VCaP (cell line): ENCODE results near the gene UAP1L1.

Experiments
- H3K27ac ChIP-seq: fragments of 450-650 bp; 2 replicates; pipeline ENCODE4 v1.5.1; 2017
- TF ChIP-seq, protein P1 (sequence below): fragments of 450-650 bp; conservative IDR thresholded peaks from 2 replicates; pipeline ENCODE4 v1.5.1; 2017; ENCODE audit warnings: mild to moderate bottlenecking, moderate library complexity

Gene UAP1L1, protein sequence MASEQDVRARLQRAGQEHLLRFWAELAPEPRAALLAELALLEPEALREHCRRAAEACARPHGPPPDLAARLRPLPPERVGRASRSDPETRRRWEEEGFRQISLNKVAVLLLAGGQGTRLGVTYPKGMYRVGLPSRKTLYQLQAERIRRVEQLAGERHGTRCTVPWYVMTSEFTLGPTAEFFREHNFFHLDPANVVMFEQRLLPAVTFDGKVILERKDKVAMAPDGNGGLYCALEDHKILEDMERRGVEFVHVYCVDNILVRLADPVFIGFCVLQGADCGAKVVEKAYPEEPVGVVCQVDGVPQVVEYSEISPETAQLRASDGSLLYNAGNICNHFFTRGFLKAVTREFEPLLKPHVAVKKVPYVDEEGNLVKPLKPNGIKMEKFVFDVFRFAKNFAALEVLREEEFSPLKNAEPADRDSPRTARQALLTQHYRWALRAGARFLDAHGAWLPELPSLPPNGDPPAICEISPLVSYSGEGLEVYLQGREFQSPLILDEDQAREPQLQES

DNA sequence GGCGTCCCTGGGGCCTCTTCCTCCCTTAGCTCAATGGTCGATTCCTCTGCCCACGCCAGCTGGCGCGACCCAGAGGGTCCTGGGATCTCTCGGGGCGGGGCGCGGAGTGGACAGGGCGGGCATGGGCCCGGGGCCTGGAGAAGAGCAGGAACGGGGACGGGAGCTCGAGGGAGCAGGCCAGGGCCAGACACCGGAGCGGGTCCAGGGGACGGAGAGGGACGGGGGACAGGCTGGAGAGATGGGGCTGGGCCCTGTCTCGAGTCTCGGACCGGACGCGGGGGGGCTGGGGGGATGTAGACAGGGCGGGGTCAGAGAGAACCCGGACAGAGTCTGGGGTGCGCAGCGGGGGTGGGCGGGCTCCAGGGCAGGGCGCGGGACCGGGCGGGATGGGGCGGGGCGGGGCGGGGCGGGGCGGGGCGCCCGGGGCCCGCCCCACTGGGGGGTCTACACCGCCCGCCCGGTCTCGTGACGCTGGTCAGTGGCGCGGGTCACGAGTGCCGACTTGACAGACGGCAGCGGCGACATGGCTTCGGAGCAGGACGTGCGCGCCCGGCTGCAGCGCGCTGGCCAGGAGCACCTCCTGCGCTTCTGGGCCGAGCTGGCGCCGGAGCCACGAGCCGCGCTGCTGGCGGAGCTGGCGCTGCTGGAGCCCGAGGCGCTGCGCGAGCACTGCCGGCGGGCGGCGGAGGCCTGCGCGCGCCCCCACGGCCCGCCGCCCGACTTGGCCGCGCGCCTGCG, at the start of gene UAP1L1:
Gene UAP1L1, plus strand, starts transcription at position 508 of the 738 bp plus-strand sequence. Its CDS starts 16 bp downstream, at position 524.
- H3K27ac ChIP-seq, result peak within 1 kb of the TSS; percentile 100
- TF ChIP-seq, protein P1, sequence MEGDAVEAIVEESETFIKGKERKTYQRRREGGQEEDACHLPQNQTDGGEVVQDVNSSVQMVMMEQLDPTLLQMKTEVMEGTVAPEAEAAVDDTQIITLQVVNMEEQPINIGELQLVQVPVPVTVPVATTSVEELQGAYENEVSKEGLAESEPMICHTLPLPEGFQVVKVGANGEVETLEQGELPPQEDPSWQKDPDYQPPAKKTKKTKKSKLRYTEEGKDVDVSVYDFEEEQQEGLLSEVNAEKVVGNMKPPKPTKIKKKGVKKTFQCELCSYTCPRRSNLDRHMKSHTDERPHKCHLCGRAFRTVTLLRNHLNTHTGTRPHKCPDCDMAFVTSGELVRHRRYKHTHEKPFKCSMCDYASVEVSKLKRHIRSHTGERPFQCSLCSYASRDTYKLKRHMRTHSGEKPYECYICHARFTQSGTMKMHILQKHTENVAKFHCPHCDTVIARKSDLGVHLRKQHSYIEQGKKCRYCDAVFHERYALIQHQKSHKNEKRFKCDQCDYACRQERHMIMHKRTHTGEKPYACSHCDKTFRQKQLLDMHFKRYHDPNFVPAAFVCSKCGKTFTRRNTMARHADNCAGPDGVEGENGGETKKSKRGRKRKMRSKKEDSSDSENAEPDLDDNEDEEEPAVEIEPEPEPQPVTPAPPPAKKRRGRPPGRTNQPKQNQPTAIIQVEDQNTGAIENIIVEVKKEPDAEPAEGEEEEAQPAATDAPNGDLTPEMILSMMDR, result no peak

DNA sequence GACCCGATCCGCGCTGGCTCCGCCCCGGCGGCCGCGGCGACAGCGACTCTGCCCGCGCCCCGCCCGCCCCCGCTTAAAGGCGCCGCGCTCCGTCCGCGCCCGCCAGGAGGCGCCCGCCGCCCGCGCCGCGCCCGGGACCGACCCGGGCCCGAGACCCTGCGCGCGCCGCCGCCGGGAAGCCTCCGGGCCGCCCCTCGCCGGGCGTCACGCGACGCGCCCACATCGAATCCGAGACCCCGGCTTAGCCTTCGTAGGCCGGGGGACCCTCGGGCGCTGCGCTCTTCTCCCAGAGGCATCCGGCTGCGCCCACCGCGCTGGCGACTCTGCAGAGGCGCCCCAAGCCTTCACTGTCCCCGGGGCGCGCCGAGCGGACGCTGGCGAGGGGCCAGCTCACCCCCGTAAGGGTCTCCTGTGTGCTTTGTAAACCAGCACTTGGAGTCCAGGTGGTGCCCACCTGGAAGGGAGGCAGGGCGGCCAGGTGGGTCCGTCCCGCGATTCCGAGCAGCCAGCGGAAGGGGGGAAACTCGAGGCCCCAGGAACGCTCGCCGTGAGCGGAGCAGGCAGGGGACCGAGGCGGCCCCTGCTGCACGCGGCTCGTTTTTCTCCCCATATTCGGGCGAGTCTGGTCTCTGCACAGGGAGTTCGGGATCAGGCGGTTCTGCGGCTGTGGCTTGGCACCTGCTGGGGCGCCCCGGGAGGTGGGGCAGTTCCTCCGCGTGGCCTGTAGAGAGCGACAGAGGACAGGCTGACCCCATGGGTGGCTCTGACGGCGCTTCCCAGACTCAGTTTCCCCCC, 48.9 kb upstream of the UAP1L1 start:
- TF ChIP-seq, protein P1, result peak; percentile 74
- peak overlapping the region; percentile 93 for H3K27ac ChIP-seq

DNA sequence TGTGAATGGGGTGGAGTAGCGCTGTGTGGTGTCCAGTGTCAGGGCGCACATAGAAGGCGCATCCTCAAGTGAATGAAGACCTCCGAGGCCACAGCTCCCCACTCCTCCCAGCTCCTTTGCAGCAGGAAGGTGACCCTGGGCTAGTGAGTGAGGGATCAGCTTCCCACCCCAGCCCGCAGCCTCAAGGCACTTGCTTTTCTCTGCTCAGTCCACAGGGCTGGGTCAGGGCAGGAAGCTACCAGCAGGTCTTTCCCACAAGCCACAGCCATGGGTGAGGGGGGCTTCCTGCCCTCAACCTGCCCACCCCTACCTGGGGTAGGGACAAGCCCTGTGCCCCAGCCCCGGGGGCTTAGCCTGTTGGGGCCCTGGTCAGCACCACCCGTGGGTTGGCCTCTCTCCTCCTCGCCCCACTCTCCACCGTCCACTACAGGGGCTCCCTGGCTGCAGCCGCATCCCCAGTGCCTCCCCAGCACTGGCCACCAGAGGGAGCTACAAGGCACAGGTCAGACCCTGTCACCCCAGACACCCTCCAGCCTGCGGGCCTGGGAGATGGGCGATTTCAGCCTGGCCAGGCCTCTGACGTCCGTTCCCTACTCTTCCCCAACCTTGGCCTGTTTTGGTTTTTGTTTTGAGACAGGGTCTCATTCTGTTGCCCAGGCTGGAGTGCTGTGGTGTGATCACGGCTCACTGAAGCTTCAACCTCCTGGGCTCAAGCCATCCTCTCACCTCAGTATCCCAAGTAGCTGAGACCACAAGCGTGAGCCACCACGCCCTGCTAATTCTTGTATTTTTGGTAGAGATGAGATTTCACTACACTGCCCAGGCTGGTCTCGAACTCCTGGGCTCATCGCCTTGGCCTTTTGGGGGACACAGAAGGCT, 48.0 kb upstream of the UAP1L1 start:
- H3K27ac ChIP-seq, result peak overlapping the region; percentile 93

DNA sequence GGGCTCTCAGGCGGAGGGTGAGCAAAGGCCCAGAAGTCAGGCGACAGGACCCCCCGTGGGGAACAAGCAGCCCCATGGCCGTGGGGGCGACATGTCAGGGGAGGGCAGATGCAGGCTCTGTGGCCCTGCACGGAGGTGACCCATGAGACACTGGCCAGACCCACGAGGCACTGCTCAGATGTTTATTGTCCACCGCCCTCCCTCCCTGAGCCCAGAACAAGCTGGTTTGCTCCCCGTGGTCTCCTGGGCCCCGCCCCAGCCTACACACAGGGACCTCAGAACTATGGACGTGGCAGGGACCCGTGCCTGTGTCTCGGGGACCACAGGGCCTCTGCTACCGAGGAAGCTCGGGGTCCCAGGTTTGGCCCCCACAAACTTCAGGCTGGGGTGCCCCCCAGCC, 47.3 kb upstream of the UAP1L1 start:
- H3K27ac ChIP-seq, result no peak overlapping the region
- TF ChIP-seq, protein P1, result no peak

More for the DNA sequence above, 48.0 kb upstream of the UAP1L1 start:
- TF ChIP-seq, protein P1, result peak; percentile 97

DNA sequence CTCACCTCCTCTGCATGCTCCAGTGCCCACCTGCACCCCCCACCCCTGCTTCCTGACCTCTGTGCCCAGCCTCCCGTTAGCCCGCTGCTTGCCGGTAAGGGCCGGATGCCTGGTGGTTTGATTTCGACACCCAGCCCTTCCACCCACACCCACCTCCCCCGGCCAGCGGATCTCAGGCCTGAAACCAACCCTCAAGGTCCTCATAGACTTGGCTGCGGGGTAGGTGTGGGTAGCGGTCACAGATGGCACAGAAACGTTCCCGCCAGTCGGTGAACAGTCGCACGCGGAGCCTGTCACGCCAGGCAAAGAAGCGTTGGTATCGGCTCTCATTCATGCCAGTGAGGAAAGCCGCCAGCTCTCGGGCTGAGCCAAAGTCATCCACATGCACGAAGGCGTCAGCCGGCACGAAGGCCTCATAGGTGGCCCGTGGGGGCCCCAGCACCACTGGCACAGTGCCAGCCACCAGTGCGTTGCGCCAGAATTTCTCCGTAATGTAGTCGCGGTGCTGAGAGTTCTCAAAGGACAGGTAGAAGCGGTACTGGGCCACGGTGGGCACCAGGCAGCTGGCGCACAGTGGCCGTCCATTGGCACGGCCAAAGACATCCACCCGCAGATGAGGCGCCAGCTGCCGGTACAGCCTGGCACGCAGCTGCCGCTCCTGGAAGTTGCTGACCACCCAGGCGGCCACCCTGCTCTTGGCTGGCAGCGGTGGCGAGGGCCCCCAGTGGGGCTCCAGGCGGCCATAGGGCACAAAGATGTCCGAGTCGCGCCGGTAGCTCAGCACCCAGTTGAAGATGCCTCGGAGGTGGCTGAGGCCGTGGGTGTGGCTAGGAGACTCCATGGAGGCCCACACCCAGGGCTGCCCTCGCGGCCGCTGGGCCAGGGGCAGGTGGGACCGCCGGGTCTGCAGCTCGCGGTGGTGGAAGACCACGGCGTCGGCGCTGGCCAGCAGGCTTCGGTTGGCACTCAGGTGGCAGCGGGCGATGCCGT, 46.5 kb upstream of the UAP1L1 start:
- no peak overlapping the region for H3K27ac ChIP-seq
- TF ChIP-seq, protein P1, result no peak
